Stimulated activated CD4-positive, alpha-beta T cell treated with anti-CD3 and anti-CD28 coated beads, Interleukin-2, amount 100 ng/mL, for 24 hours (primary cell): ENCODE data around the gene APOL1.
A peak's percentile ranks its signal among the peaks of the same experiment; 100 is the strongest.
"Not testable (repeated sequence)": the region's sequence is repeated elsewhere in the genome, so short reads cannot be mapped to it uniquely, and the experiment has no call there.

Experiments used
- DNase-seq, 2 donors: peaks; one replicate each; pipeline ENCODE4 v3.0.0-alpha.2; 2020

APOL1 gene

DNA sequence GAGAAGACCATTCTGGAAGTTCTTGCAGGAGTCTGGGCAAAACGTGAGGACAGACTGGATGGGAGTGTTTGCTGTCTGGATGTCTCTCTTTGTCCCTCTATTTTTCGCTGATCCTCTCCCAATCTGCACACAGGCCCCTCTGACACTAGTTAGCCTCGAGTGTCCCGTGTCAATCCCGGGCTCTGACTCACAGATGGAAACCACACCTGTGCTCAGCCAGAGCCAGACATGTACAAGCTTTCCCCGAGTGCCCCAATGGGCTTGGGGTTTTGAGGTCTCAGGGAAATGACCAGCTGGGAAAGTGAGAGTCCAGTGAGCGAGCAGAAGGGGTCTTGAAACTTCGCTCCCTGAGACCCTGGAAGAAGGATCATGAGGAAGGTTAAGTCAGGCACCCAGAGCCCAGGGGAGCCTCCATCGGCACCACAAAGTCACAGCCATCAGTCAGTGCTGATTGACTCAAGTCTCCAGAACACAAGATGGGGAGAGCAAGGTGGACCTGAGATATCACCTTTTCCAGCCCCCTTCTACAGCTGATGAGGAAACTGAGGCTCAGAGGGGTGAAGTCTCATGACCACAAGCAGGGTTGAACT lies 27.5 kb upstream of the APOL1 start:
- DNase-seq: peak in 1 of 2 donors; percentile 15

DNA sequence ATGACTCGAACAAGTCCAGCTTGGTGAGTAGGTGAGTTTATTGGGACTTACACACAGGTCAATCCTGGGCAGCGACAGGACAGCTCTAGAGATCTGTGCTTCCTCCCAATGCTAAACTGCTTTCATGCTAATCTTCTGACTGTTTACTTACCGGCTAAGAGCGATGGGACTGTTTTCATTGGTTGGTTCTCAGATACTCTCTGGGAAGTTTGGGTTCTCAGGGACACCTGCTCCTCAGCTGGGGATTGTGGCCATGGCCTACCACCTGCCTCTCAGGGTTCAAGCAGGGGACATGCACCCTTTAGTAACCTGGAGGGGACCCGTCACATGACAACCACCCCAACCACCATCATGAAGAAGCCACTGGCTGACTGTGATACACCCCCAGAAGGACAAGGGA lies 26.7 kb upstream of the APOL1 start:
- no peak for DNase-seq

DNA sequence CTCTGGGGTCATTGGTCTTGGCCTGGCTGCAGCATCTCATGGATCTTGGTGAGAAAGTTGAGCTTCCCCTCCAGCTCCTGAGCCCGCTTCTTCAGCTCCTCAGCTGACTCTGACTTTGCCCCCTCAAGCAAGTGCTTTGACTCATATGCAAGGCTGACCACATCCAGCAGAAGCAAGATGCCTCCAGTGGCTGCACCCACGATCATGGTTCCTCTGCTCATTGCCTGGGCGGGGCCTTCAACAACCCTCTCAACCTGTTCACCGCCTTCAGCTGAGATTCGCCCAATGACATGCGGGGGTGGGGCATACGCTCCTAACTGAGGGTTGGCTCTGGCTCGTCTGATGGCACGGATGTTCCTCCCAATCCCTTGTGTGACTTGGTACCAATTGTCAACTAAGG lies 25.5 kb upstream of the APOL1 start:
- no peak for DNase-seq

- no peak for DNase-seq
Measured at GRCh38 chr22:36227806-36228205, 25.1 kb upstream of the APOL1 start.

GRCh38 chr22:36228369-36228768 lies 24.6 kb upstream of the APOL1 start:
- not testable (repeated sequence) for DNase-seq

- DNase-seq: no peak
Measured at GRCh38 chr22:36228944-36229343, 24.0 kb upstream of the APOL1 start.

GRCh38 chr22:36229649-36230048 lies 23.3 kb upstream of the APOL1 start:
- not testable (repeated sequence) for DNase-seq

DNA sequence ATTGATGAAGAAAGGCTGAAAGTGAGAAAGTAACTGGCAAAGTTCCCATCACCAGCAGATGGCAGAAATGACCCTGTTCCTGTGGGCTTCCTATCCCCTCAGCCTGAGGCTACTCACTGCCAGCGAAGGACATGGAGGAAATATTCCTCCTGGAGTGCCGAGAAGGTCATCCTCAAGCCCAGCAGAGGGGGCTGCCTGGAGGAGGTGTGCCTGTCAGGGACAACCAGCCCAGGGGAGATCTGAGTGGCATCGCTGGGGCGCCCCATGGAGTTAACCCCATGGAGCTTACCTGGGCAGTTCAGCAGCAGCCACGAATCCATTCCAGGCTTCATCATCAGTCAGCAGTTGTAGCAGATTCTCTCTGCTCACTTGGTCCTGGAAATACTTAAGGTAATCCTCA lies 21.9 kb upstream of the APOL1 start:
- not testable (repeated sequence) for DNase-seq

- no peak for DNase-seq
Measured at GRCh38 chr22:36232715-36233401, 20.1 kb upstream of the APOL1 start.

GRCh38 chr22:36233796-36234195 lies 19.1 kb upstream of the APOL1 start:
- DNase-seq: no peak

DNA sequence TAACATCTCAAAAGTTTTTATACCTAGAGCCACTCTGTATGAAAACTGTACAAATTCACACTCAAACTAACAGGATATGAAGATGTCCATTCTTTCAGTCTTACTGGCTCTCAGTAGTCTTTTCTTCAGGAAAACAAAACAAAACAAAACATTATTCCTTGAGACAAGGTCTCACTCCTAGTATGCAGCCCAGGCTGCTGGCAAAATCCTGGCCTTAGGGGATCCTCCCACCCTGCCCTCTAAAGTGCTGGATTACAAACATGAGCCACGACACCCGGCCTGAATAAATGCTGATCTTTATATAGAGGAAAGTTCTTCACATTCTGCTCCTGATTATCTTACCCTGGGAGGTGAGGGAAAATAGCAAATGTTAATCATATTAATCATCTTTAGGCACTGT lies 18.7 kb upstream of the APOL1 start:
- no peak for DNase-seq

GRCh38 chr22:36234919-36235318 lies 18.0 kb upstream of the APOL1 start:
- DNase-seq: no peak

DNA sequence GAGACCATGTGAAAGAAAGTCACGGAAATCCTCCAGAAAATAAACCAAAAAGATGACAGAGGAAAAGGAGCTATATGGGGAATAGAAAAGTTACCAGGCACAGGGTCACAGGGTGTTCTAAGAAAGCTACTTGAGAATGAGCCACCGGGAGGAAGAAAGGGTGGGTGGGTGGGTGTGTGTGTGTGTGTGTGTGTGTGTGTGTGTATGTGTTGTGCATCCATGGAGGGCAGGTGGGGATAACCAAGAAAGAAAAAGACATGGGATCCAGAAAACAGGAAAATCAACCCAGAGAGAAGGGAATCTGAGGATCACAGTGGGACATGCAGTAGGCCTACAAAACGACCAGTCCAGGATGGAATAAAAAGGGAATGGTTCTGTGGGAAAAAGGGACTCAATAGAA lies 17.3 kb upstream of the APOL1 start:
- DNase-seq: no peak

GRCh38 chr22:36236388-36237319 lies 16.3 kb upstream of the APOL1 start:
- no peak for DNase-seq

DNA sequence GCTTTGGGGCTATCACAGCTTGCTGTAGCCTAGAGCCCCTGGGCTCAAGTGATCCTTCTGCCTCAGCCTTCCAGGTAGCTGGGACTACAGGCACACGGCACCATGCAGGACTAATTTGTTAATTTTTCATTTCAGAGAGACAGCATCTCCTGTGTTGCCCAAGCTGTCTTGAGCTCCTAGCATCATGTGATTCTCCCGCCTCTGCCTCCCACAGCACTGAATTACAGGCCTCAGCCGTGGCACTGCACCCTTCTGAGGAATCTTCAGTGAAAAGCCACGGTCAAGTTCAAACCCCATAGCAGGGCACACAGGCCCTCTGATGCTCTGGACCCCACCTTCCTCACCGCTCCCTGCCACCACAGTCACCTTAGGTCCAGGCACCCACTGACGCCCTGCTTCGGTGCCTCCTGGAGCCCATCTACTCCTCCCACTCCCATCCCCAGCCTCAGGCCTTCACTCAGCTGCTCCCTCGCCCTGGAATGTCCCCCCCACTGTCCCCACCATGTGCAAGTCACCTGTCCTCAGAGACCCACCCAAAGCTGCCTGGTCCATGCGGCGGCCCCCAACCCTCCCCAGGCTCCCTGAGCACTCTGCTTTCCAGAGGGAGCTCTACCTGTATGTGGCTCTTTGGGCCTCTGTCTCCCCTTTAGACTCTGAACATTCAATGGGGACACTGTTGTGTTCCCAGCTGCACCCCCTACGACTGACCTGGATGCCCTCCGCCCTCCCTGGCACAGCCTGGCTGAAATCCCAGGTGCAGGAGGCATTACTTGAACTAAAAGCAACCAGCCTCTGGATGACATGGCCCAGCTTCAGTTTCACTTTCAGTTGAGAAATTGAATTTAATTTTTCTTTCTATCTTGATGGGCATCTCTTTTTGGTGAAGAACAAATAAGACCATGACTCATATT lies 15.2 kb upstream of the APOL1 start:
- DNase-seq: peak in 1 of 2 donors; percentile 37

DNA sequence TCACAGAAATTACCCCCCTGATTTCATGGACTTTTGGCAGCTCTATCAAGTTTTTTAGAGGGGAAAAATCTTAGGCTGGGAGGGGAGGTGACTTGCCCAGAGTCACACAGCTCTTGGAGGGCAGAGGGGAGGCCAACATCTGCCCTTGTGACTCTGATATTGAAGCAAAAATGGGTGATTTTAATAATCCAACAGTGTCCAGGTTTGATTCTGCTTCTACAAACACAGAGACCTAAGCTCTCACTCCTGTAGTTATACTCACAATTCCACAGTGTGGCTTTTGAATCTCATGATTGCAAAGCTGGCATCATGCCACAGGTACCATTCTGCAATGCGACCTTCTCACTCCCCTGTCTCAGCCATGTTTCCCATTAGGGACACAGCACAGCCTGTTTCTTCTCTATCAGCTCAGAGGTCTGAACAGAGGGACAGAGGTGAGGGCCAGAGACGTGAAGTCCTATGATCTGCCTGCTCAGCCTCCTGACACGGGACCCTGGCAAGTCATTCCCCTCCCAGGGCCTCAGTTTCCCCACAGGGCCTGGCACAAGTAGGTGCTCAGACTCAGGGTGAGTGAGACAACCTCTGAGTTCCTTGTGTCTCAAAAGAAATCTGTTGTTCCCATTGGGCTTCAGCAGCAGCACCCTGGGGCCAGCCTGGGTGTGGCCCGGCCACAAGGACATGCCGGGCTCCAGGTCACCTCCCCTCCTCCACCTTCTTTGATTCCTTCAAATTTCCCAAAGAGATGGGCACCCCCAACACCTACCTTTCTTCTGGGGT lies 14.4 kb upstream of the APOL1 start:
- DNase-seq: no peak

GRCh38 chr22:36239150-36239400 lies 13.9 kb upstream of the APOL1 start:
- DNase-seq: peak in 1 of 2 donors; percentile 22

GRCh38 chr22:36239401-36240171 lies 13.3 kb upstream of the APOL1 start, which contains the start of gene APOL2:
TSS of gene APOL2 (minus strand) at chr22:36239527. CDS start at chr22:36233162, 6,365 bp downstream.
- peak; percentile 84 to 87 for DNase-seq

GRCh38 chr22:36243986-36244385 lies 8.9 kb upstream of the APOL1 start:
- no peak for DNase-seq

DNA sequence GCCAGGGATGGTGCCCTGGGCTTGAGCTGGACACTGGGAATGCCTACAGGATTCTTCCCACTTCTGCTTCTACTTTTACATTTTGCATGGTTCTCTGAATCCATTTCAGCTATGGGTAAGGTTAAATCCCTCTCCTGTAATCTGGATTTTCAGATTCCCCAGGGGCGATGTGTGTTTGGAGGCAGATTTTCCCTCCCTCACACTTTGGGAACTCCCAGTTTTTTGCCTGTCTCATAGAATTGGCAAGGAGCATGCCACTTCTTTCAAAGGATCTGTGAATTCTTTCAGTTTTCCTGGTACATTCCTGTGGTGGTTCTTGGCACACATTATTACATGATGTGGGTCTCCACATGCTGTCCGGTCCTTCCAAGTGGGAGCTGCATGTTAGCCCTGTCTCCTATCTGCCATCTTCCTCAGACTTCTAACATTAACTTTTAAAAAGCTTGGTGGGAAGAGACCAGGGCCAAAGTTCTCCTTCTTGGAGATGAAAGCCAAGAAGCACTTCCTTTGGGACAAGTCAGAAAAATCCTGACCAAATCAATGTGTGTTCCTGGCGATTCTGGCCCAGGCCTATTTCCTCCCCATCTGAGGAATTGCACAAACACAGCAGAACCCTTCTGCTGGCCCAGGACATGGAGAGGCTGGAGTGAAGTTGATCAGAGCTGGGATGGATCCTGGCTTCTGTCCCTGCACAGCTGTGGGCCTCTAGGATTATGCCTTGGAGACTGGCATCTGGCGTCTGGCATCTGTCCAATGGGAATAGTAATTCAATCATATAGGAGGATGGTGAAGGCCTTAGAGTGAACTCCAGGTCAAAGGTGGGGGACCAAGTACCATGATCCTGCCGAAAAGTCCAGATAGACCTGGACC lies 8.2 kb upstream of the APOL1 start:
- no peak for DNase-seq
